Measurements from ENCODE around the gene GTSF1L. TPM values are rescaled to one million over a fixed set of nuclear protein-coding genes. Genes with fewer than 3 reads are reported as not detected.

GTSF1L gene
- total RNA-seq, 2 donors from 2014 or later, result 7.2 TPM; not detected in 1

DNA sequence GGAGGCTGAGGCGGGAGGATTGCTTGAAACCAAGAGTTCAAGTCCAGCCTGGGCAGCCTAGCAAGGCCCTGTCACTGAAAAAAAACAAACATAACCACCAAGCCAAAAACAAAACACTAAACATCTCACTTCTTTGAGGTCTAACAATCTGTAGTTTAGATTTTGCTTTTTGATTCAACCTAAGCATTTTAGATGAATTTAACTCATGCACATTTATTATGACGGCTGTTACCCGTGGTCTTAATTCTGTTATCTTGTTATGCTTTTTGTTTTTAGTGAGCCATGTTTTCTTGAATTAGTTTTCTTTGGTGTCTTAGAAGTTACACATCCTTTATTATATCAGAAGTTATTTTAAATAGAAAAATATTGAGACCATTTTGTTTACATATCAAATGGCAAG lies 13.8 kb upstream of the GTSF1L start:
- intact Hi-C loops (cut with DNase I), result no loop called here
- 95% methylated on average over 3 of the region's 3 CpGs for WGBS

DNA sequence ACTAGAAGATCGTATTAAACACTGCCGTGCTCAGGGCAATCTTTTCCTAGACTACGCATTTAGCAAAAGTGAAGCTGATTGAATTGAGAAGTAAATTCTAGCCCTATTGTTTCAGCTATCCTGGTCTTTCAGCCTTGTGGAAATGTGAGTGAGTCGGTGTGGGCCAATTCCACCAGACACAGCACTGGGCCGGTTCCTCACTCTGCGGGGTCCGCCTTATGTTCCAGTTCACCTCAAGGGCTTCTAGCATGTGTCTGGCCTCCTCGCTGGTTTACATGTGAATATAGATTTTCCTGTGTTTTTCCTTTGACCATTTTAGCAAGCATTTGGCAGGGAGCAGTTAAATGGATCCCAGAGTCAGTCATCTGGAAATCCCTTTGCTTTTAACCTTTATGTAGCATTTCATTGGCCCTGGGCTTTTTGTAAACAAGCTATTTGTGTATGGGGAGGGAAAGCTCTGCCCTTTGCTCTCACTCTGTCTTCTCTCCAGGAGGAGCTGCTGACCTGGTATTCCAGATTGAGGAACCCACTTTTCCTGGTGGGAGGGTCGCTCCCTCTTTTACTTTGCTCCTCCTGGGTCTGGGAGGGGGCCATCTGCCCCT lies 12.4 kb upstream of the GTSF1L start:
- TF ChIP-seq, protein P1, sequence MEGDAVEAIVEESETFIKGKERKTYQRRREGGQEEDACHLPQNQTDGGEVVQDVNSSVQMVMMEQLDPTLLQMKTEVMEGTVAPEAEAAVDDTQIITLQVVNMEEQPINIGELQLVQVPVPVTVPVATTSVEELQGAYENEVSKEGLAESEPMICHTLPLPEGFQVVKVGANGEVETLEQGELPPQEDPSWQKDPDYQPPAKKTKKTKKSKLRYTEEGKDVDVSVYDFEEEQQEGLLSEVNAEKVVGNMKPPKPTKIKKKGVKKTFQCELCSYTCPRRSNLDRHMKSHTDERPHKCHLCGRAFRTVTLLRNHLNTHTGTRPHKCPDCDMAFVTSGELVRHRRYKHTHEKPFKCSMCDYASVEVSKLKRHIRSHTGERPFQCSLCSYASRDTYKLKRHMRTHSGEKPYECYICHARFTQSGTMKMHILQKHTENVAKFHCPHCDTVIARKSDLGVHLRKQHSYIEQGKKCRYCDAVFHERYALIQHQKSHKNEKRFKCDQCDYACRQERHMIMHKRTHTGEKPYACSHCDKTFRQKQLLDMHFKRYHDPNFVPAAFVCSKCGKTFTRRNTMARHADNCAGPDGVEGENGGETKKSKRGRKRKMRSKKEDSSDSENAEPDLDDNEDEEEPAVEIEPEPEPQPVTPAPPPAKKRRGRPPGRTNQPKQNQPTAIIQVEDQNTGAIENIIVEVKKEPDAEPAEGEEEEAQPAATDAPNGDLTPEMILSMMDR (IDR thresholded peaks at IDR 0.05), result no peak
- TF ChIP-seq POLR2A (IDR thresholded peaks at IDR 0.05), result no peak
- no peak for TF ChIP-seq POLR2AphosphoS5 (IDR thresholded peaks at IDR 0.05)
- 85% methylated on average over 9 of the region's 9 CpGs for WGBS
- H3K4me1 ChIP-seq (replicated peaks), result no peaks in the 10 kb centered on the region
- intact Hi-C loops (cut with DNase I), result no loop called here
- H3K27ac ChIP-seq, result no peak overlapping the region
- no peak overlapping the region for H3K4me3 ChIP-seq
- H3K27me3 ChIP-seq (replicated peaks; ENCODE audit: insufficient read depth), result no peaks in the 10 kb centered on the region
- no peaks in the 10 kb centered on the region for H3K36me3 ChIP-seq
- H3K9me3 ChIP-seq, result no peaks in the 10 kb centered on the region
- DNase-seq (ENCODE audit: low spot score), result no peak

More for the DNA sequence above, 13.8 kb upstream of the GTSF1L start:
- Histone ChIP-seq H3K9me3 (no peaks in the 10 kb centered on the region), H3K27me3 (replicated peaks; ENCODE audit: insufficient read depth) (peaks cover 6% of the 10 kb centered on the region), H3K4me1 (replicated peaks) (no peaks in the 10 kb centered on the region), H3K27ac (no peak overlapping the region), H3K36me3 (no peaks in the 10 kb centered on the region), H3K4me3 (no peak overlapping the region)
- TF ChIP-seq POLR2AphosphoS5 (IDR thresholded peaks at IDR 0.05) (no peak), POLR2A (IDR thresholded peaks at IDR 0.05) (no peak)
- TF ChIP-seq, protein P1 (IDR thresholded peaks at IDR 0.05), result no peak
- no peak for DNase-seq (ENCODE audit: low spot score)

DNA sequence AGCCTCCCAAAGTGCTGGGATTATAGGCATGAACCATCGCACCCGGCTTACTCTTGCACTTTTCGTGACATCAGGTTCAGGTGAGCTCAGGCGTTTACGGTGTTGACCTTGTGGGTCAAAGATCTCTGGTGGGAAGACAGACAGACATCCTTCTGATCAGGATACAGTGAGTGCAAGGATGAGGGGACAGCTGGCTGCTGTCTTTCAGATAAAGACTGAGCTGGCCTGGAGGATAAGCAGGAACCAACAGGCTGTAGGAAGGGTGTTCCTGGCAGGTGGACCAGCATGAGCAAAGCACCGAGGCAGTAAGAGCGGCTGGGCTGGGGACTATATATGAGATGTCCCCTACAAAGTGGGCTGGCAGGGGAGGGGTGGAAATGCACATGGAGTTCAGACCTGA lies 11.1 kb upstream of the GTSF1L start:
- no peaks in the 10 kb centered on the region for H3K4me1 ChIP-seq (replicated peaks)
- DNase-seq (ENCODE audit: low spot score), result no peak
- TF ChIP-seq POLR2A (IDR thresholded peaks at IDR 0.05) (no peak), POLR2AphosphoS5 (IDR thresholded peaks at IDR 0.05) (no peak)
- TF ChIP-seq, protein P1 (IDR thresholded peaks at IDR 0.05), result no peak
- H3K27ac ChIP-seq, result no peak overlapping the region
- no peaks in the 10 kb centered on the region for H3K36me3 ChIP-seq
- WGBS, result 90% methylated on average over 7 of the region's 7 CpGs
- H3K4me3 ChIP-seq, result no peak overlapping the region
- no peaks in the 10 kb centered on the region for H3K9me3 ChIP-seq
- intact Hi-C loops (cut with DNase I), result no loop called here
- no peaks in the 10 kb centered on the region for H3K27me3 ChIP-seq (replicated peaks; ENCODE audit: insufficient read depth)

DNA sequence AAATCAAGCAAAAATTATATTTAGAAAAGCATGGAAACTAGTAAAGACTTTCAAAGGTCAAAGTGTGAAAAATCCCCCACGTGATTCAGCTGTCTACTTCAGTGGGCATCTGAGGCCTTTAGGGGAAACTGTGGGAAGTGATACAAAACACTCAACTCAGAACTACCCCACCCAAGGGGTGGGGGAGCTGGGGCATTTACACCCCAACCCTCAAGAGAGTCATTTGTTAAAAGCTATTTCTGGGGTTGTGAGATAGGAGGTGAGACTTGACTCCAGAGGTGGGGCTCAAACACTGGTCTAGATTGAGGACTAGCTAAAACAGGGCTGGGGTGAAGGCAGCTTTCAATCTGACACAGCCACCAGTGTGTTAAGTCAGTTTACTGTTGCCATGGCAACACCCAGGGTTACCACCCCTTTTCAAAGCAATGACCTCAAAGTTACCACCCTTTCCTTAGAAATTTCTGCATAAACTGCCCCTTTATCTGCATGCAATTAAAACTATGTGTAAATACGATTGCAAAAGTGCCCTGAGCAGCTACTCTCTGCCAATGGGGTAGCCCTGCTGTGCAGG lies 9.9 kb upstream of the GTSF1L start:
- Histone ChIP-seq H3K36me3 (no peaks in the 10 kb centered on the region), H3K4me1 (replicated peaks) (no peaks in the 10 kb centered on the region), H3K4me3 (no peak overlapping the region), H3K27me3 (replicated peaks; ENCODE audit: insufficient read depth) (no peaks in the 10 kb centered on the region), H3K27ac (no peak overlapping the region), H3K9me3 (no peaks in the 10 kb centered on the region)
- no peak for DNase-seq (ENCODE audit: low spot score)
- intact Hi-C loops (cut with DNase I), result no loop called here
- 39% methylated on average over 2 of the region's 2 CpGs for WGBS
- TF ChIP-seq POLR2A (IDR thresholded peaks at IDR 0.05) (no peak), POLR2AphosphoS5 (IDR thresholded peaks at IDR 0.05) (no peak)
- TF ChIP-seq, protein P1 (IDR thresholded peaks at IDR 0.05), result no peak

DNA sequence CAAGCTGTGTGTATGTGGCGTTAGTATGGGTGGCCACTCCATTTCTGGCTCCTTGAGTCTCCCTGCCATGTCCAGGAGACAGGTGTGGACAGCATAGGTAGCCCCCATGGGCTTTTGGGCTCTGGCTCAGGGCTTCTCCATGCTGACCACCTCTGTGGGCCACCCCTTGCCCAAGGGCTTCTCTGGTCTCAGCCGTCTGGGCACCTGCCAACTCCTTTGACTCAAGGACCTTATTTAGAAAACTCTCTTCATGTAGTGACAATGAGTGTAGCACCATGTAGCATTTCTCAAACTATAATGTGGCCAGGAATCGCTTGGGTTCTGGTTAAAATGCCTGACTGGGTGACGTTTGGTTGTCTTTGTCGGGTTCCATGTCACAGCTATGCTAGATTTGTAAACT lies 5.1 kb upstream of the GTSF1L start:
- Histone ChIP-seq H3K27ac (no peak overlapping the region), H3K4me3 (no peak overlapping the region), H3K9me3 (no peaks in the 10 kb centered on the region), H3K4me1 (replicated peaks) (no peaks in the 10 kb centered on the region), H3K36me3 (no peaks in the 10 kb centered on the region), H3K27me3 (replicated peaks; ENCODE audit: insufficient read depth) (no peaks in the 10 kb centered on the region)
- DNase-seq (ENCODE audit: low spot score), result no peak
- TF ChIP-seq POLR2AphosphoS5 (IDR thresholded peaks at IDR 0.05), result no peak
- TF ChIP-seq, protein P1 (IDR thresholded peaks at IDR 0.05), result no peak
- no peak for TF ChIP-seq POLR2A (IDR thresholded peaks at IDR 0.05)
- WGBS, result 67% methylated on average over 5 of the region's 5 CpGs
- intact Hi-C loops (cut with DNase I), result no loop called here

Data from prostate gland (tissue), 2 donors.